Activated CD4-positive, alpha-beta T cell treated with anti-CD3 and anti-CD28 coated beads, Interleukin-2, Interleukin-4, amounts not matched to agents 100 ng/mL and 50 ng/mL, durations not matched to agents 16 hours and 8 hours (primary cell): ENCODE measurements around the gene MYPOP.

ENCODE experiments used
- DNase-seq: peaks from one replicate; pipeline ENCODE4 v3.0.0-alpha.2; 2020; ENCODE audit warnings: low spot score

Gene MYPOP

GRCh38 chr19:45901912-45902650 lies at the start of gene MYPOP:
Gene MYPOP (minus strand): TSS chr19:45902613. CDS start chr19:45901773, 840 bp downstream.
- DNase-seq = no peak

- no peak for DNase-seq
Observed at GRCh38 chr19:45947926-45948325, 45.5 kb upstream of the MYPOP start.

GRCh38 chr19:45940515-45940805 lies 38.0 kb upstream of the MYPOP start:
- no peak for DNase-seq

- DNase-seq = no peak
Observed at GRCh38 chr19:45939792-45940514, 37.5 kb upstream of the MYPOP start.

GRCh38 chr19:45938733-45939319 lies 36.4 kb upstream of the MYPOP start:
- DNase-seq = peak; percentile 14

- DNase-seq = no peak
Observed at GRCh38 chr19:45935267-45935666, 32.9 kb upstream of the MYPOP start.

- no peak for DNase-seq
Observed at GRCh38 chr19:45934551-45935230, 32.3 kb upstream of the MYPOP start.

GRCh38 chr19:45933759-45934158 lies 31.3 kb upstream of the MYPOP start:
- DNase-seq = no peak

GRCh38 chr19:45931055-45931454 lies 28.6 kb upstream of the MYPOP start:
- DNase-seq = no peak

GRCh38 chr19:45929247-45929646 lies 26.8 kb upstream of the MYPOP start:
- no peak for DNase-seq

- DNase-seq = peak; percentile 95
Observed at GRCh38 chr19:45927565-45928261, 25.3 kb upstream of the MYPOP start.

GRCh38 chr19:45924891-45925447 lies 22.6 kb upstream of the MYPOP start:
- DNase-seq = no peak

GRCh38 chr19:45922281-45922680 lies 19.9 kb upstream of the MYPOP start:
- no peak for DNase-seq

- DNase-seq = no peak
Observed at GRCh38 chr19:45920458-45920857, 18.0 kb upstream of the MYPOP start.

- no peak for DNase-seq
Observed at GRCh38 chr19:45919678-45920077, 17.3 kb upstream of the MYPOP start.

- DNase-seq = no peak
Observed at GRCh38 chr19:45918721-45919120, 16.3 kb upstream of the MYPOP start.

GRCh38 chr19:45917421-45918091 lies 15.1 kb upstream of the MYPOP start:
- peak; percentile 66 for DNase-seq

- DNase-seq = no peak
Observed at GRCh38 chr19:45913874-45914830, 11.7 kb upstream of the MYPOP start, which contains the start of gene NANOS2. Gene NANOS2 (minus strand): TSS chr19:45914778. CDS start chr19:45914693, 85 bp downstream.

GRCh38 chr19:45911291-45911690 lies 8.9 kb upstream of the MYPOP start:
- no peak for DNase-seq

- DNase-seq = no peak
Observed at GRCh38 chr19:45908956-45909355, 6.5 kb upstream of the MYPOP start.
